Astrocyte (in vitro differentiated cells and primary cell): ENCODE data around the gene TBC1D5. TPM values are rescaled to one million over a fixed set of nuclear protein-coding genes. Genes with fewer than 3 reads are reported as not detected.

Experiments used
- DNase-seq: peaks from one replicate; pipeline ENCODE4 v3.0.0-alpha.2; 2010; ENCODE audit warnings: low read depth
- FAIRE-seq: peaks from 2 replicates; lab custom pipeline; 2011; peaks lifted over from hg19 to GRCh38; lab: Jason Lieb, UNC
- H2AFZ ChIP-seq: 2 replicates; pipeline ENCODE4 v1.6.0; 2012; ENCODE audit warnings: low read depth, low read length, inconsistent platforms
- H3K27ac ChIP-seq: 2 replicates; pipeline ENCODE4 v1.5.1; 2011; ENCODE audit warnings: low read depth, low read length, inconsistent platforms
- H3K27me3 ChIP-seq: 2 replicates; pipeline ENCODE4 v1.6.0; 2011; ENCODE audit warnings: low read length, inconsistent platforms; ENCODE audit not compliant: insufficient read depth
- H3K36me3 ChIP-seq: 2 replicates; pipeline ENCODE4 v1.5.1; 2011; ENCODE audit warnings: low read length, inconsistent platforms; ENCODE audit not compliant: insufficient read depth
- H3K4me1 ChIP-seq: 2 replicates; pipeline ENCODE4 v1.5.1; 2011; ENCODE audit warnings: low read length, inconsistent platforms; ENCODE audit not compliant: insufficient read depth
- H3K4me2 ChIP-seq: 2 replicates; pipeline ENCODE4 v1.6.0; 2012; ENCODE audit warnings: low read length, inconsistent platforms
- H3K4me3 ChIP-seq: 2 replicates; pipeline ENCODE4 v1.5.1; 2011; ENCODE audit warnings: low read depth, mild to moderate bottlenecking, low read length, inconsistent platforms; ENCODE audit not compliant: insufficient read depth
- H3K79me2 ChIP-seq: 2 replicates; pipeline ENCODE4 v1.6.0; 2012; ENCODE audit warnings: mild to moderate bottlenecking, low read length, inconsistent platforms; ENCODE audit not compliant: insufficient read depth
- H3K9ac ChIP-seq: 2 replicates; pipeline ENCODE4 v1.6.0; 2012; ENCODE audit warnings: mild to moderate bottlenecking, low read length, inconsistent platforms
- H3K9me3 ChIP-seq: 2 replicates; pipeline ENCODE4 v1.5.1; 2012; ENCODE audit warnings: low read depth, mild to moderate bottlenecking, low read length, inconsistent platforms; ENCODE audit not compliant: insufficient read depth
- H4K20me1 ChIP-seq: 2 replicates; pipeline ENCODE4 v1.6.0; 2012; ENCODE audit warnings: low read length, inconsistent platforms; ENCODE audit not compliant: insufficient read depth
- H3K27ac Mint-ChIP-seq: one replicate; pipeline ENCODE4 v1.8.0; 2021; ENCODE audit warnings: mild to moderate bottlenecking, mixed read lengths; ENCODE audit not compliant: unreplicated experiment
- H3K27me3 Mint-ChIP-seq: one replicate; pipeline ENCODE4 v1.8.0; 2021; ENCODE audit warnings: low read depth, mixed read lengths; ENCODE audit not compliant: unreplicated experiment
- H3K36me3 Mint-ChIP-seq: one replicate; pipeline ENCODE4 v1.8.0; 2021; ENCODE audit warnings: low read depth, mixed read lengths; ENCODE audit not compliant: unreplicated experiment
- H3K4me1 Mint-ChIP-seq: one replicate; pipeline ENCODE4 v1.8.0; 2021; ENCODE audit warnings: low read depth, mixed read lengths; ENCODE audit not compliant: unreplicated experiment
- H3K4me3 Mint-ChIP-seq: one replicate; pipeline ENCODE4 v1.8.0; 2021; ENCODE audit warnings: mild to moderate bottlenecking, moderate library complexity, mixed read lengths; ENCODE audit not compliant: unreplicated experiment
- H3K9me3 Mint-ChIP-seq: one replicate; pipeline ENCODE4 v1.8.0; 2021; ENCODE audit warnings: mild to moderate bottlenecking, mixed read lengths; ENCODE audit not compliant: unreplicated experiment
- CTCF ChIP-seq: IDR thresholded peaks from 2 replicates; pipeline ENCODE4 v1.5.1; 2011; ENCODE audit warnings: low read depth, mild to moderate bottlenecking, inconsistent platforms, low read length, moderate library complexity; ENCODE audit not compliant: insufficient read depth
- EZH2 ChIP-seq: IDR thresholded peaks from 2 replicates; pipeline ENCODE4 v1.6.1; 2012; ENCODE audit warnings: mild to moderate bottlenecking, low read length, inconsistent platforms; ENCODE audit not compliant: insufficient read depth
- total RNA-seq: library from RNA; stranded (reverse); gene quantifications from 2 replicates; pipeline ENCODE4 v1.2.1, GENCODE V29; 2021

The TBC1D5 gene
- total RNA-seq, 1 donor from 2014 or later: 23.0 TPM

- Mint-ChIP-seq H3K4me1 (peaks cover 11% of the 10 kb centered on the region), H3K27me3 (no peaks in the 10 kb centered on the region), H3K9me3 (peaks cover 2% of the 10 kb centered on the region), H3K4me3 (no peak overlapping the region), H3K36me3 (peaks cover 23% of the 10 kb centered on the region), H3K27ac (no peak overlapping the region)
- Histone ChIP-seq H3K4me1 (peaks cover 18% of the 10 kb centered on the region), H3K27ac (no peak overlapping the region), H3K36me3 (no peaks in the 10 kb centered on the region), H3K4me3 (no peak overlapping the region), H3K79me2 (no peaks in the 10 kb centered on the region), H2AFZ (no peak overlapping the region), H3K9me3 (no peaks in the 10 kb centered on the region), H3K27me3 (no peaks in the 10 kb centered on the region), H3K9ac (no peak overlapping the region), H4K20me1 (no peaks in the 10 kb centered on the region), H3K4me2 (no peak overlapping the region)
- FAIRE-seq (no peak), DNase-seq (no peak)
- TF ChIP-seq EZH2 (no peak), CTCF (no peak)
These were observed 586.5 kb downstream of the TBC1D5 start for GRCh38 chr3:17155951-17156350.

GRCh38 chr3:17154941-17155340 lies 587.5 kb downstream of the TBC1D5 start:
- Histone ChIP-seq H3K27me3 (no peaks in the 10 kb centered on the region), H3K9me3 (no peaks in the 10 kb centered on the region), H3K4me3 (no peak overlapping the region), H3K36me3 (no peaks in the 10 kb centered on the region), H3K79me2 (no peaks in the 10 kb centered on the region), H2AFZ (no peak overlapping the region), H3K4me2 (no peak overlapping the region), H4K20me1 (no peaks in the 10 kb centered on the region), H3K27ac (no peak overlapping the region), H3K4me1 (peaks cover 18% of the 10 kb centered on the region), H3K9ac (no peak overlapping the region)
- TF ChIP-seq CTCF (no peak), EZH2 (no peak)
- H3K4me3 Mint-ChIP-seq: no peak overlapping the region
- H3K27me3 Mint-ChIP-seq: no peaks in the 10 kb centered on the region
- no peak overlapping the region for H3K27ac Mint-ChIP-seq
- peaks cover 2% of the 10 kb centered on the region for H3K9me3 Mint-ChIP-seq
- peaks cover 11% of the 10 kb centered on the region for H3K4me1 Mint-ChIP-seq
- FAIRE-seq (no peak), DNase-seq (no peak)
- peaks cover 20% of the 10 kb centered on the region for H3K36me3 Mint-ChIP-seq

- H3K36me3 Mint-ChIP-seq: peaks cover 20% of the 10 kb centered on the region
- Histone ChIP-seq H3K4me3 (no peak overlapping the region), H3K27me3 (no peaks in the 10 kb centered on the region), H3K79me2 (no peaks in the 10 kb centered on the region), H3K4me2 (no peak overlapping the region), H3K36me3 (no peaks in the 10 kb centered on the region), H3K9ac (no peak overlapping the region), H3K4me1 (peaks cover 18% of the 10 kb centered on the region), H2AFZ (no peak overlapping the region), H4K20me1 (no peaks in the 10 kb centered on the region), H3K9me3 (no peaks in the 10 kb centered on the region), H3K27ac (no peak overlapping the region)
- no peak for TF ChIP-seq CTCF
- no peak for TF ChIP-seq EZH2
- peaks cover 11% of the 10 kb centered on the region for H3K4me1 Mint-ChIP-seq
- DNase-seq: no peak
- no peak overlapping the region for H3K4me3 Mint-ChIP-seq
- peaks cover 2% of the 10 kb centered on the region for H3K9me3 Mint-ChIP-seq
- no peaks in the 10 kb centered on the region for H3K27me3 Mint-ChIP-seq
- no peak overlapping the region for H3K27ac Mint-ChIP-seq
- no peak for FAIRE-seq
These were observed 588.2 kb downstream of the TBC1D5 start for GRCh38 chr3:17154221-17154620.
